ENCODE results near the gene CA9. TPM values are rescaled to one million over a fixed set of nuclear protein-coding genes. Genes with fewer than 3 reads are reported as not detected.
A peak's percentile ranks its signal among the peaks of the same experiment; 100 is the strongest.

Gene CA9
- polyA plus RNA-seq, 3 donors: not detected

GRCh38 chr9:35708146-35708545, 34.4 kb downstream of the CA9 start:
- Mint-ChIP-seq H3K36me3 (peaks cover 0 to 90% of the 10 kb centered on the region in 2 donors), H3K4me3 (no peak overlapping the region), H3K9me3 (no peaks in the 10 kb centered on the region), H3K27me3 (ENCODE audit: low read depth in 3 of 3) (peaks cover 0 to 2% (median 0%) of the 10 kb centered on the region in 3 donors), H3K27ac (no peak overlapping the region), H3K4me1 (no peaks in the 10 kb centered on the region)
- no peak for TF ChIP-seq CTCF (IDR thresholded peaks at IDR 0.05)
- H2AFZ ChIP-seq (ENCODE audit: insufficient read depth, low read depth, low read length, poor library complexity, severe bottlenecking): no peak overlapping the region
- no peak overlapping the region for H3K27ac ChIP-seq (ENCODE audit: low read depth in 1 of 2, low read length in 2 of 2)
- H3K4me2 ChIP-seq (replicated peaks; ENCODE audit: extremely low read depth, low read length, poor library complexity, severe bottlenecking): no peak overlapping the region
- no peak for DNase-seq
- H4K20me1 ChIP-seq (ENCODE audit: insufficient read depth, low read length): peaks cover 97% of the 10 kb centered on the region
- H3K4me3 ChIP-seq (replicated peaks in 1 of 3; ENCODE audit: low read depth in 2 of 3, low read length in 3 of 3): no peak overlapping the region
- no peaks in the 10 kb centered on the region for H3K79me2 ChIP-seq (ENCODE audit: insufficient read depth, low read length)
- no peaks in the 10 kb centered on the region for H3K9me3 ChIP-seq (replicated peaks in 1 of 2; ENCODE audit: control insufficient read depth in 1 of 2, insufficient read depth in 1 of 2, low read length in 2 of 2)
- H3K36me3 ChIP-seq (replicated peaks in 1 of 2; ENCODE audit: control insufficient read depth in 1 of 2, insufficient read depth in 2 of 2, low read length in 2 of 2): peaks cover 96 to 99% of the 10 kb centered on the region in 2 donors
- H3K27me3 ChIP-seq (ENCODE audit: control insufficient read depth in 2 of 2, insufficient read depth in 2 of 2, low read length in 2 of 2): no peaks in the 10 kb centered on the region
- no peaks in the 10 kb centered on the region for H3K4me1 ChIP-seq (ENCODE audit: control insufficient read depth in 1 of 2, insufficient read depth in 2 of 2, low read length in 2 of 2)
- 100% methylated on average over 4 of the region's 4 CpGs for WGBS (ENCODE audit: insufficient coverage)
- intact Hi-C loops (cut with micrococcal nuclease): no loop called here
- no peak overlapping the region for H3K9ac ChIP-seq (ENCODE audit: insufficient read depth, low read length, poor library complexity, severe bottlenecking)

- peaks cover 93 to 99% of the 10 kb centered on the region in 2 donors for H3K36me3 ChIP-seq (replicated peaks in 1 of 2; ENCODE audit: control insufficient read depth in 1 of 2, insufficient read depth in 2 of 2, low read length in 2 of 2)
- 88% methylated on average over 1 of the region's 7 CpGs for WGBS (ENCODE audit: insufficient coverage)
- Mint-ChIP-seq H3K9me3 (no peaks in the 10 kb centered on the region), H3K36me3 (peaks cover 0 to 90% of the 10 kb centered on the region in 2 donors), H3K4me3 (no peak overlapping the region), H3K27ac (peak overlapping the region in 3 of 7 donors; percentile 32 to 42 (median 38)), H3K27me3 (ENCODE audit: low read depth in 3 of 3) (peaks cover 0 to 2% (median 0%) of the 10 kb centered on the region in 3 donors), H3K4me1 (no peaks in the 10 kb centered on the region)
- no peak for DNase-seq
- no peak overlapping the region for H2AFZ ChIP-seq (ENCODE audit: insufficient read depth, low read depth, low read length, poor library complexity, severe bottlenecking)
- H3K4me2 ChIP-seq (replicated peaks; ENCODE audit: extremely low read depth, low read length, poor library complexity, severe bottlenecking): no peak overlapping the region
- intact Hi-C loops (cut with micrococcal nuclease): no loop called here
- no peaks in the 10 kb centered on the region for H3K9me3 ChIP-seq (replicated peaks in 1 of 2; ENCODE audit: control insufficient read depth in 1 of 2, insufficient read depth in 1 of 2, low read length in 2 of 2)
- no peaks in the 10 kb centered on the region for H3K4me1 ChIP-seq (ENCODE audit: control insufficient read depth in 1 of 2, insufficient read depth in 2 of 2, low read length in 2 of 2)
- peaks cover 7% of the 10 kb centered on the region for H3K79me2 ChIP-seq (ENCODE audit: insufficient read depth, low read length)
- no peak for TF ChIP-seq CTCF (IDR thresholded peaks at IDR 0.05)
- H3K9ac ChIP-seq (ENCODE audit: insufficient read depth, low read length, poor library complexity, severe bottlenecking): no peak overlapping the region
- no peaks in the 10 kb centered on the region for H3K27me3 ChIP-seq (ENCODE audit: control insufficient read depth in 2 of 2, insufficient read depth in 2 of 2, low read length in 2 of 2)
- peaks cover 97% of the 10 kb centered on the region for H4K20me1 ChIP-seq (ENCODE audit: insufficient read depth, low read length)
- no peak overlapping the region for H3K4me3 ChIP-seq (replicated peaks in 1 of 3; ENCODE audit: low read depth in 2 of 3, low read length in 3 of 3)
- peak overlapping the region in 1 of 2 donors; percentile 4 for H3K27ac ChIP-seq (ENCODE audit: low read depth in 1 of 2, low read length in 2 of 2)
Measured at GRCh38 chr9:35710818-35711500, 37.2 kb downstream of the CA9 start.

All from CD14-positive monocyte (primary cell).